Keratinocyte (primary cell): ENCODE measurements around the gene GOPC.

Experiments
- CTCF ChIP-seq, 3 experiments: IDR thresholded peaks in 1 of 3; conservative IDR thresholded peaks in 1 of 3; optimal IDR thresholded peaks in 1 of 3; 2 replicates in 2 of 3; 3 replicates in 1 of 3; pipeline versions ENCODE3 to v1.5.1; 2011; ENCODE audit warnings: low read length in 3 of 3, mild to moderate bottlenecking in 3 of 3, moderate library complexity in 2 of 3, control low read depth in 1 of 3, inconsistent platforms in 1 of 3; ENCODE audit not compliant: insufficient read depth in 2 of 3; ENCODE audit errors: extremely low read depth in 1 of 3
- EZH2 ChIP-seq: IDR thresholded peaks from one replicate; pipeline ENCODE4 v1.6.1; 2012; ENCODE audit warnings: inconsistent platforms, mild to moderate bottlenecking, low read length, moderate library complexity

GRCh38 chr6:117555262-117555849, 47.0 kb downstream of the GOPC start:
- TF ChIP-seq CTCF (optimal IDR thresholded peaks at IDR 0.05 in 1 of 3, IDR thresholded peaks at IDR 0.05 in 1 of 3, conservative IDR thresholded peaks at IDR 0.05 in 1 of 3; ENCODE audit: extremely low read depth in 1 of 3, insufficient read depth in 2 of 3, low read length in 3 of 3): peak in 1 of 3 experiments; percentile 21
- TF ChIP-seq EZH2: no peak
